Spleen (tissue), 13 donors: Measurements from ENCODE around the gene SOX13. TPM values are rescaled to one million over a fixed set of nuclear protein-coding genes. Genes with fewer than 3 reads are reported as not detected.

ENCODE experiments used
- DNase-seq: peaks from one replicate; pipeline ENCODE4 v3.0.0-alpha.2; 2020
- H3K27ac ChIP-seq, 8 donors: fragments of 200-600 bp; sonication (generic) in 7 of 8; 1 replicate in 4 of 8; 2 replicates in 4 of 8; pipeline versions ENCODE4 v1.5.0 to v1.8.0; 2016 to 2021; ENCODE audit warnings: inconsistent platforms in 4 of 8, mild to moderate bottlenecking in 4 of 8, moderate library complexity in 1 of 8
- H3K27me3 ChIP-seq, 7 donors: fragments of 200-600 bp; sonication (generic) in 6 of 7; replicated peaks in 1 of 7; 1 replicate in 4 of 7; 2 replicates in 3 of 7; pipeline versions ENCODE4 v1.5.0 to v1.8.0; 2016 to 2021; ENCODE audit warnings: inconsistent platforms in 3 of 7, mild to moderate bottlenecking in 1 of 7
- H3K36me3 ChIP-seq, 6 donors: fragments of 200-600 bp; sonication (generic) in 5 of 6; 1 replicate in 4 of 6; 2 replicates in 2 of 6; pipeline versions ENCODE4 v1.5.0 to v1.8.0; 2016 to 2021; ENCODE audit warnings: inconsistent platforms in 2 of 6
- H3K4me1 ChIP-seq, 6 donors: fragments of 200-600 bp; sonication (generic) in 5 of 6; 1 replicate in 3 of 6; 2 replicates in 3 of 6; pipeline versions ENCODE4 v1.5.0 to v1.8.0; 2016 to 2021; ENCODE audit warnings: inconsistent platforms in 3 of 6
- H3K4me3 ChIP-seq, 8 donors: fragments of 200-600 bp; sonication (generic) in 7 of 8; 1 replicate in 4 of 8; 2 replicates in 4 of 8; pipeline versions ENCODE4 v1.5.0 to v1.8.0; 2016 to 2021; ENCODE audit warnings: inconsistent platforms in 4 of 8, mild to moderate bottlenecking in 4 of 8, moderate library complexity in 2 of 8
- H3K9me3 ChIP-seq, 8 donors: fragments of 200-600 bp; sonication (generic) in 7 of 8; 1 replicate in 4 of 8; 2 replicates in 4 of 8; pipeline versions ENCODE4 v1.5.0 to v1.8.0; 2016 to 2021; ENCODE audit warnings: inconsistent platforms in 4 of 8
- POLR2A ChIP-seq, 3 donors: fragments of 450-650 bp; IDR thresholded peaks; one replicate each; pipeline ENCODE4 v1.5.1; 2017; ENCODE audit warnings: antibody characterized with exemption in 3 of 3, mild to moderate bottlenecking in 1 of 3
- POLR2AphosphoS5 ChIP-seq, 3 donors: sonication (generic); formaldehyde crosslinking; IDR thresholded peaks; one replicate each; pipeline ENCODE4 v1.5.1; 2017; ENCODE audit warnings: antibody characterized with exemption in 3 of 3
- WGBS, 5 donors: extraction: QIAGEN DNeasy Blood & Tissue Kit in 3 of 5; methylation state at CpG; one replicate each; pipeline versions ENCODE4 v1.1.5 to v1.1.7; 2013 to 2018; 5-methylcytosine and 5-hydroxymethylcytosine counted together
- intact Hi-C: fragments of 100-400 bp; cut with DNase I; formaldehyde crosslinking; loops from one replicate; pipeline ENCODE4 v1.15.0; 2023; ENCODE audit warnings: low total_unique reads
- long read RNA-seq, 2 donors: transcript quantifications; one replicate each; lab custom pipeline, GENCODE V29; 2026
- polyA plus RNA-seq, 3 donors: library from polyadenylated mRNA; stranded (reverse); fragments of 200-250 nt; gene quantifications; one replicate each; pipeline ENCODE4 v1.2.1, GENCODE V29; 2013
- total RNA-seq, 7 donors: library from RNA; depleted of rRNA in 3 of 7; stranded (reverse); fragments of >200 nt in 3 of 7; fragmentation: NEBNext Ultra II Directional in 4 of 7; extraction: Animal tissue kit (Norgen Biotek cat#: 25700) in 4 of 7; gene quantifications; one replicate each; pipeline versions ENCODE4 v1.1.0 to v1.2.1, GENCODE V29; 2016 to 2021
- TF ChIP-seq, protein P1 (sequence below), 11 experiments: fragments of 200-600 bp in 7 of 11; fragments of 450-650 bp in 4 of 11; sonication (generic) in 4 of 11; IDR thresholded peaks in 8 of 11; conservative IDR thresholded peaks in 3 of 11; 1 replicate in 7 of 11; 2 replicates in 4 of 11; pipeline versions ENCODE4 v1.4.0 to v1.8.0; 2016 to 2021; ENCODE audit warnings: antibody characterized with exemption in 11 of 11, inconsistent platforms in 4 of 11, mild to moderate bottlenecking in 1 of 11
- donor health status: healthy with polysubstance abuse.
- donor health status: DM: no; HTN: no; CAD: no; lungs with moderate emphysema.
- donor health status: DM: no; HTN: no; CAD: no.
- donor health status: Bipolar disorder and iron deficiency.
- donor health status: healthy.
- donor health status: DM: no; HTN: no; CAD: no.
- donor health status: DM: yes; HTN: yes; CAD: no.

SOX13 gene
- total RNA-seq, result 10 to 100 TPM; 12.8 to 28.7 (median 19.2) TPM
- 1 to 10 TPM; 2.0 to 9.6 (median 2.2) TPM for polyA plus RNA-seq
- long read RNA-seq, donor 1, partial matches to known transcripts, result 12 of 13 reads
- long read RNA-seq, donor 1, other reads (novel, unspliced or antisense), result 0 of 13 reads
- long read RNA-seq, donor 2, result 0 reads

DNA sequence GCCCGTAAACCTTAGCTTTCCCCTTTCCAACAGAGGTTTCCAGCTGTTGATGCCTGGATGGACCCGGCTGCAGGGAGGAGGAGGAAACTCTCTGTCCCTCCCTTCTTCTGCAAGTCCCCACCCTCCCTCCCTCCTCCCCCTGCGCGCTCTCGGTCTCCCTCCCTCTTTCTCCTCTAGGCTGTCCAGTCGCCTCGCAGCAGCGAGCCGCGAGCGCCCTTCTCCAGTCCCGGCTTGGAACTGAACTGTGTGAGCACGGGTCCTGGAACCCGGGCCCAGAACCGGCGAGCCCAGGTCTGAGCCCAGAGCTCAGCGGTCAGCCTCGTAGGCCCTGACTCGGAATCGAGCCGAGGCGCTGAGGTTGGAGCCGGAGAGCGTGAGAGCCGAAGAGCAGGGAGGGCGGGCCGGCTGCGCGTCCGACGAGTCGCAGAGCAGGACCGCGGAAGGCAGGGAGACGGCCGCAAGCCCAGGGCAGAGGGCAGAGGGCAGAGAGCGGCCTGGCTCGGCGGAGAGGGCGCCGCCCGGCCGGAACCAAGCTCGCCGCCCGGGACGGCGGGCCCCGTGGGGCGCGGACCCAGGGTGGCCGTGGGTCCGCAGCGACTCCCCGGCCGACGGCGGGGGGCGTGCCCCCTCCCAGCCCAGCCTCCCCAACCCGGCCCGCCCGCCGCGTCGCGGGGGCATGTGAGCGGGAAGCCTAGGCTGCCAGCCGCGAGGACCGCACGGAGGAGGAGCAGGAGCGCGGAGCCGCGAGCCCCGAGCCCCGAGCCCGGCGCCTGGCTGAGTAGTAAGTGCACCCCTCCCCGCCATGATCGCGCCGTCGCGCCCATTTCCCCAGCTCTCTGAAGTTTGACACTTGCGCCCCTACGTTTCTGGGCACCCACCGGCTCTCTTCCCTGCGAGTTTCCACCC, at the start of gene SOX13:
TSS of gene SOX13 (plus strand) at position 185 of the 906 bp plus-strand sequence. CDS start 39,801 bp downstream, outside the sequence.
- Histone ChIP-seq H3K36me3 (no peaks in the 10 kb centered on the region), H3K27ac (peak within 1 kb of the TSS; percentile 35 to 87 (median 82)), H3K4me1 (peaks cover 12 to 58% (median 42%) of the 10 kb centered on the region in 6 donors), H3K4me3 (peak within 1 kb of the TSS; percentile 37 to 75 (median 56)), H3K9me3 (no peaks in the 10 kb centered on the region), H3K27me3 (peaks cover 0 to 75% (median 32%) of the 10 kb centered on the region in 7 donors)
- intact Hi-C loops, result no loop called here
- TF ChIP-seq POLR2AphosphoS5 (IDR thresholded peaks at IDR 0.05), result peak; percentile 89 to 96 (median 92)
- TF ChIP-seq, protein P1, sequence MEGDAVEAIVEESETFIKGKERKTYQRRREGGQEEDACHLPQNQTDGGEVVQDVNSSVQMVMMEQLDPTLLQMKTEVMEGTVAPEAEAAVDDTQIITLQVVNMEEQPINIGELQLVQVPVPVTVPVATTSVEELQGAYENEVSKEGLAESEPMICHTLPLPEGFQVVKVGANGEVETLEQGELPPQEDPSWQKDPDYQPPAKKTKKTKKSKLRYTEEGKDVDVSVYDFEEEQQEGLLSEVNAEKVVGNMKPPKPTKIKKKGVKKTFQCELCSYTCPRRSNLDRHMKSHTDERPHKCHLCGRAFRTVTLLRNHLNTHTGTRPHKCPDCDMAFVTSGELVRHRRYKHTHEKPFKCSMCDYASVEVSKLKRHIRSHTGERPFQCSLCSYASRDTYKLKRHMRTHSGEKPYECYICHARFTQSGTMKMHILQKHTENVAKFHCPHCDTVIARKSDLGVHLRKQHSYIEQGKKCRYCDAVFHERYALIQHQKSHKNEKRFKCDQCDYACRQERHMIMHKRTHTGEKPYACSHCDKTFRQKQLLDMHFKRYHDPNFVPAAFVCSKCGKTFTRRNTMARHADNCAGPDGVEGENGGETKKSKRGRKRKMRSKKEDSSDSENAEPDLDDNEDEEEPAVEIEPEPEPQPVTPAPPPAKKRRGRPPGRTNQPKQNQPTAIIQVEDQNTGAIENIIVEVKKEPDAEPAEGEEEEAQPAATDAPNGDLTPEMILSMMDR (IDR thresholded peaks at IDR 0.05 in 8 of 11, conservative IDR thresholded peaks at IDR 0.05 in 3 of 11), result peak in 2 of 11 experiments; percentile 10 to 13
- TF ChIP-seq POLR2A (IDR thresholded peaks at IDR 0.05), result peak in 2 of 3 donors; percentile 47 to 67
- 0 to 2% (median 1%) methylated on average over 47 to 89 of the region's 89 CpGs for WGBS, 5 donors
- DNase-seq, result peak; percentile 86

DNA sequence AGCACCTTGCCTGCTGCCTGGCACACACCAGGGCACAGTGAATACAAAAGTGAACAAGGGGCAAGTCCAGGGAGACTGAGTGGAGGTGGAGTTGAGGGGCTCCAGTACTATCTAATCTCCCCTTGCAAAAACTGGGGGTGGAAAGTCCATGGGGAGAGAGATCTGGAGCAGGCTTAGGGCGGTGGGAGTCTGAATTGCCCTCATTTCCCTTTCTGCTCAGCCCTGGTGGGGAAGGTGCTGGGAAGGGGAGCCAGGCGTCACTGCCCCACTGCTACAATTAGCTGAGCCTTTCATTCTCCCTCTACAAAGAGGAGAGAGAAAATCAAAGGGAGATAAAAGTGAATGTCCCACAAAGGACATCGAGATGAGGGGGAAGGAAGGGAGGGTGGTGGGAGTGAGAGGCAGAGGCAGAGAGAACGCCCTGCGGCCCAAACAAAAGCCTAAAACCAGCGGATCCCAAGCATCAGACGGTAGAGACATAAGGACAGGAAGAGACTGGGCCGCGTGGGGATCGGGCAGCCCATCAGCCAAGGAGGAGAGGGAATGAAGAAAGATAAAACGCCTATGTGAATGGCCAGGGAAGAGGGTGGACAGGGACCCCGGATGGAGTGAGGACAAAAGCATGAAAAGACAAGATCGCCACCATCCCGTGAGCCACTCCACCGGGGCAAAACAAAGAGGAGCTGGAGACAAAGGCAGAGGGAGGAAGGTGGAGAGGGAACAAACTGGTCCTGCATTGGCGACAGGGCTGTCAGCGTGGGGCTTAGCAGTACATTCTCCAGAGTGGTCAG, 46.8 kb upstream of the SOX13 start:
- TF ChIP-seq, protein P1 (IDR thresholded peaks at IDR 0.05 in 8 of 11, conservative IDR thresholded peaks at IDR 0.05 in 3 of 11), result no peak
- TF ChIP-seq POLR2A (IDR thresholded peaks at IDR 0.05), result no peak
- TF ChIP-seq POLR2AphosphoS5 (IDR thresholded peaks at IDR 0.05), result no peak
- H3K4me3 ChIP-seq, result no peak overlapping the region
- intact Hi-C loops, result no loop called here

DNA sequence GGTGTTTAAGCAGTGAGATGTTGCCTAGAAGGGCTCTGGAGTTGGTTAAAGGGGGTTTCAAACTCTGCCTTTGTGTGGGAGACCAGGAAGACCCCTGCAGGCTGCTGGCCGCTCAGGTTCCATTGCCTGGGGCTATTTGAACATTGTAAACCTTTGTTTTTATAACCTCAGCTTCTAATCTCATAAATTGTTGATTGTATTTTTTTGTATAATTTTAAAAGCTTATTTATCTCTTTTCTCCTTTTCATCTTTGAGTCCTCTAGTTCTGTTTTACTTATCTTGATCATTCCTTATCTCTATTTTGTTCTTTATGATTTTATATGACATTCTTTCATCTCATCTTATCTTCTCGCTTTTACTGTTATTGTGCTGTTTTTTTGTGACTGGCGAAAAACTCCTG, 45.5 kb upstream of the SOX13 start:
- peaks cover 0 to 32% (median 0%) of the 10 kb centered on the region in 7 donors for H3K27me3 ChIP-seq
- H3K4me1 ChIP-seq, result no peaks in the 10 kb centered on the region
- no peaks in the 10 kb centered on the region for H3K9me3 ChIP-seq
- 83 to 93% (median 88%) methylated on average over 3 of the region's 3 CpGs for WGBS, 5 donors
- TF ChIP-seq, protein P1 (IDR thresholded peaks at IDR 0.05 in 8 of 11, conservative IDR thresholded peaks at IDR 0.05 in 3 of 11), result no peak
- TF ChIP-seq POLR2A (IDR thresholded peaks at IDR 0.05) (no peak), POLR2AphosphoS5 (IDR thresholded peaks at IDR 0.05) (no peak)
- intact Hi-C loops, result no loop called here
- no peak overlapping the region for H3K4me3 ChIP-seq
- no peaks in the 10 kb centered on the region for H3K36me3 ChIP-seq
- no peak for DNase-seq
- H3K27ac ChIP-seq, result no peak overlapping the region

More for the DNA sequence above, 46.8 kb upstream of the SOX13 start:
- Histone ChIP-seq H3K27me3 (peaks cover 0 to 25% (median 0%) of the 10 kb centered on the region in 7 donors), H3K9me3 (no peaks in the 10 kb centered on the region), H3K36me3 (no peaks in the 10 kb centered on the region), H3K27ac (no peak overlapping the region), H3K4me1 (no peaks in the 10 kb centered on the region)
- DNase-seq, result no peak
- WGBS, 5 donors, result 58 to 63% (median 62%) methylated on average over 17 of the region's 17 CpGs
